Measurements from ENCODE around the gene TAS2R7. TPM values are rescaled to one million over a fixed set of nuclear protein-coding genes. Genes with fewer than 3 reads are reported as not detected.

Gene TAS2R7, protein sequence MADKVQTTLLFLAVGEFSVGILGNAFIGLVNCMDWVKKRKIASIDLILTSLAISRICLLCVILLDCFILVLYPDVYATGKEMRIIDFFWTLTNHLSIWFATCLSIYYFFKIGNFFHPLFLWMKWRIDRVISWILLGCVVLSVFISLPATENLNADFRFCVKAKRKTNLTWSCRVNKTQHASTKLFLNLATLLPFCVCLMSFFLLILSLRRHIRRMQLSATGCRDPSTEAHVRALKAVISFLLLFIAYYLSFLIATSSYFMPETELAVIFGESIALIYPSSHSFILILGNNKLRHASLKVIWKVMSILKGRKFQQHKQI
- total RNA-seq = not detected

GRCh38 chr12:10802587-10802986 is at the start of gene TAS2R7:
Gene TAS2R7 (minus strand): TSS chr12:10802627. CDS start chr12:10802570, 57 bp downstream.
- Histone ChIP-seq H3K27ac (replicated peaks in 1 of 4) (no peak within 1 kb of the TSS), H3K4me1 (no peaks in the 10 kb centered on the region), H3K4me3 (no peak within 1 kb of the TSS), H3K36me3 (no peaks in the 10 kb centered on the region), H3K9me3 (no peaks in the 10 kb centered on the region), H3K27me3 (peaks cover 0 to 3% (median 0%) of the 10 kb centered on the region in 4 donors)
- no peak for TF ChIP-seq POLR2AphosphoS5 (IDR thresholded peaks at IDR 0.05)
- no peak for TF ChIP-seq EP300 (IDR thresholded peaks at IDR 0.05)
- no peak for TF ChIP-seq CTCF (IDR thresholded peaks at IDR 0.05)
- intact Hi-C loops (cut with DNase I) = no loop called here
- WGBS = 57% methylated on average over 4 of the region's 4 CpGs
- DNase-seq (ENCODE audit: extremely low spot score) = no peak

- 77% methylated on average over 4 of the region's 4 CpGs for WGBS
- H3K4me1 ChIP-seq = no peaks in the 10 kb centered on the region
- H3K9me3 ChIP-seq = peaks cover 0 to 4% (median 1%) of the 10 kb centered on the region in 4 donors
- H3K4me3 ChIP-seq = no peak overlapping the region
- intact Hi-C loops (cut with DNase I) = no loop called here
- TF ChIP-seq CTCF (IDR thresholded peaks at IDR 0.05) = no peak
- no peak for TF ChIP-seq EP300 (IDR thresholded peaks at IDR 0.05)
- TF ChIP-seq POLR2A (IDR thresholded peaks at IDR 0.05; ENCODE audit: low read depth) = no peak
- TF ChIP-seq POLR2AphosphoS5 (IDR thresholded peaks at IDR 0.05) = no peak
- H3K27ac ChIP-seq (replicated peaks in 1 of 4) = no peak overlapping the region
- no peak for DNase-seq (ENCODE audit: extremely low spot score)
- H3K27me3 ChIP-seq = no peaks in the 10 kb centered on the region
- peaks cover 0 to 29% (median 14%) of the 10 kb centered on the region in 4 donors for H3K36me3 ChIP-seq
Measured at GRCh38 chr12:10851243-10851858, 48.9 kb upstream of the TAS2R7 start.

GRCh38 chr12:10849425-10849878 is 47.0 kb upstream of the TAS2R7 start, which contains the start of gene PRR4:
Gene PRR4 (minus strand): TSS chr12:10849475. CDS start chr12:10849437, 38 bp downstream.
- no peak for DNase-seq (ENCODE audit: extremely low spot score)
- 83% methylated on average over 4 of the region's 4 CpGs for WGBS
- no peaks in the 10 kb centered on the region for H3K9me3 ChIP-seq
- no peak within 1 kb of the TSS for H3K4me3 ChIP-seq
- TF ChIP-seq POLR2AphosphoS5 (IDR thresholded peaks at IDR 0.05) = no peak
- TF ChIP-seq POLR2A (IDR thresholded peaks at IDR 0.05; ENCODE audit: low read depth) = no peak
- no peak for TF ChIP-seq CTCF (IDR thresholded peaks at IDR 0.05)
- no peak for TF ChIP-seq EP300 (IDR thresholded peaks at IDR 0.05)
- H3K27me3 ChIP-seq = no peaks in the 10 kb centered on the region
- peaks cover 0 to 22% (median 11%) of the 10 kb centered on the region in 4 donors for H3K36me3 ChIP-seq
- H3K27ac ChIP-seq (replicated peaks in 1 of 4) = no peak within 1 kb of the TSS
- intact Hi-C loops (cut with DNase I) = no loop called here
- H3K4me1 ChIP-seq = no peaks in the 10 kb centered on the region

- intact Hi-C loops (cut with DNase I) = no loop called here
- Histone ChIP-seq H3K4me3 (no peak overlapping the region), H3K36me3 (peaks cover 0 to 33% (median 11%) of the 10 kb centered on the region in 4 donors), H3K27me3 (no peaks in the 10 kb centered on the region), H3K9me3 (no peaks in the 10 kb centered on the region), H3K27ac (replicated peaks in 1 of 4) (no peak overlapping the region), H3K4me1 (no peaks in the 10 kb centered on the region)
- no peak for TF ChIP-seq EP300 (IDR thresholded peaks at IDR 0.05)
- no peak for TF ChIP-seq POLR2AphosphoS5 (IDR thresholded peaks at IDR 0.05)
- no peak for TF ChIP-seq CTCF (IDR thresholded peaks at IDR 0.05)
- no peak for TF ChIP-seq POLR2A (IDR thresholded peaks at IDR 0.05; ENCODE audit: low read depth)
- 24% methylated on average over 2 of the region's 2 CpGs for WGBS
- no peak for DNase-seq (ENCODE audit: extremely low spot score)
Measured at GRCh38 chr12:10847744-10848143, 45.3 kb upstream of the TAS2R7 start.

Data from esophagus muscularis mucosa (tissue), 4 donors.